Measurements from ENCODE around the gene RPS10. TPM values are rescaled to one million over a fixed set of nuclear protein-coding genes. Genes with fewer than 3 reads are reported as not detected.

RPS10 gene
- total RNA-seq, 1 experiment from 2014 or later = 1,497 TPM

DNA sequence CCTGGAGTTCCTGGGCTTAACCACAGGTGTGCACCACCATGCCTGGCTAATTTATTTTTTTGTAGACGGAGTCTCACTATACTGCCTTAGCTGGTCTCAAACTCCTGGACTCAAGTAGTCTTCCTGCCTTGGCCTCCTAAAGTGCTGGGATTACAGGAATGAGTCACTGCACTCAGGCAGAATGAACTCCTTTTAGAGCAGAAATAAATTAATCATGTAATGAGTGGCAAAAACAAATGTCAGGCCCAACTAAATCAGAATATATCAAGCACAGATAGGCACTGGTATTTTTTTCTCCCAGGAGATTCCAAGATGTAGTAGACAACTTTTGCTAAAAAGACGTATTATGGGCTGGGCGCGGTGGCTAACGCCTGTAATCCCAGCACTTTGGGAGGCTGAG, 2.6 kb downstream of the RPS10 start:
- no peaks in the 10 kb centered on the region for H3K9me3 ChIP-seq (ENCODE audit: low read depth, low read length, poor library complexity, severe bottlenecking)
- intact Hi-C loops (cut with micrococcal nuclease; ENCODE audit: unreplicated experiment) = no loop called here
- no peak overlapping the region for H3K4me3 ChIP-seq (ENCODE audit: low read depth, low read length, poor library complexity, severe bottlenecking)
- H3K27me3 ChIP-seq (replicated peaks; ENCODE audit: insufficient read depth, low read depth, low read length, poor library complexity) = no peaks in the 10 kb centered on the region
- DNase-seq (ENCODE audit: low spot score) = peak; percentile 24
- ChIA-PET CTCF (interaction anchor here (1.0 kb wide), 1 partner anchor 32 kb away, joined by 3 read pairs; no protein-coding TSS in a partner anchor), POLR2A (ENCODE audit: low non-redundant PET) (no interaction called here)
- H3K27ac ChIP-seq (ENCODE audit: low read depth, low read length, poor library complexity, severe bottlenecking) = peak overlapping the region; percentile 20
- H3K4me1 ChIP-seq (ENCODE audit: insufficient read depth, low read length, poor library complexity, severe bottlenecking) = peaks cover 19% of the 10 kb centered on the region
- BruUV-seq (replicated peaks) = no TSS peak
- peaks cover 68% of the 10 kb centered on the region for H3K36me3 ChIP-seq (ENCODE audit: insufficient read depth, low read length, poor library complexity, severe bottlenecking)
- TF ChIP-seq, protein P1, sequence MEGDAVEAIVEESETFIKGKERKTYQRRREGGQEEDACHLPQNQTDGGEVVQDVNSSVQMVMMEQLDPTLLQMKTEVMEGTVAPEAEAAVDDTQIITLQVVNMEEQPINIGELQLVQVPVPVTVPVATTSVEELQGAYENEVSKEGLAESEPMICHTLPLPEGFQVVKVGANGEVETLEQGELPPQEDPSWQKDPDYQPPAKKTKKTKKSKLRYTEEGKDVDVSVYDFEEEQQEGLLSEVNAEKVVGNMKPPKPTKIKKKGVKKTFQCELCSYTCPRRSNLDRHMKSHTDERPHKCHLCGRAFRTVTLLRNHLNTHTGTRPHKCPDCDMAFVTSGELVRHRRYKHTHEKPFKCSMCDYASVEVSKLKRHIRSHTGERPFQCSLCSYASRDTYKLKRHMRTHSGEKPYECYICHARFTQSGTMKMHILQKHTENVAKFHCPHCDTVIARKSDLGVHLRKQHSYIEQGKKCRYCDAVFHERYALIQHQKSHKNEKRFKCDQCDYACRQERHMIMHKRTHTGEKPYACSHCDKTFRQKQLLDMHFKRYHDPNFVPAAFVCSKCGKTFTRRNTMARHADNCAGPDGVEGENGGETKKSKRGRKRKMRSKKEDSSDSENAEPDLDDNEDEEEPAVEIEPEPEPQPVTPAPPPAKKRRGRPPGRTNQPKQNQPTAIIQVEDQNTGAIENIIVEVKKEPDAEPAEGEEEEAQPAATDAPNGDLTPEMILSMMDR (conservative IDR thresholded peaks at IDR 0.05; ENCODE audit: low read depth, low read length) = no peak
- TF ChIP-seq EZH2 (IDR thresholded peaks at IDR 0.05; ENCODE audit: borderline replicate concordance, low read depth, low read length, poor library complexity, severe bottlenecking) = no peak

GRCh38 chr6:34418367-34418766, 7.5 kb downstream of the RPS10 start:
- intact Hi-C loops (cut with micrococcal nuclease; ENCODE audit: unreplicated experiment) = loop anchor here (5.0 kb wide), 1 partner anchor 256 kb away; no protein-coding TSS in a partner anchor

GRCh38 chr6:34416877-34417371, 8.9 kb downstream of the RPS10 start:
- CTCF ChIA-PET = interaction anchor here (3.2 kb wide), 1 partner anchor 168 kb away, joined by 34 read pairs; the partner anchor contains the start of gene SMIM29
- TF ChIP-seq, protein P1 (conservative IDR thresholded peaks at IDR 0.05; ENCODE audit: low read depth, low read length) = no peak
- TF ChIP-seq EZH2 (IDR thresholded peaks at IDR 0.05; ENCODE audit: borderline replicate concordance, low read depth, low read length, poor library complexity, severe bottlenecking) = no peak
- no peaks in the 10 kb centered on the region for H3K27me3 ChIP-seq (replicated peaks; ENCODE audit: insufficient read depth, low read depth, low read length, poor library complexity)

More at GRCh38 chr6:34418367-34418766, 7.5 kb downstream of the RPS10 start:
- Histone ChIP-seq H3K27ac (ENCODE audit: low read depth, low read length, poor library complexity, severe bottlenecking) (no peak overlapping the region), H3K27me3 (replicated peaks; ENCODE audit: insufficient read depth, low read depth, low read length, poor library complexity) (no peaks in the 10 kb centered on the region), H3K4me1 (ENCODE audit: insufficient read depth, low read length, poor library complexity, severe bottlenecking) (peaks cover 6% of the 10 kb centered on the region), H3K4me3 (ENCODE audit: low read depth, low read length, poor library complexity, severe bottlenecking) (no peak overlapping the region), H3K9me3 (ENCODE audit: low read depth, low read length, poor library complexity, severe bottlenecking) (no peaks in the 10 kb centered on the region), H3K36me3 (ENCODE audit: insufficient read depth, low read length, poor library complexity, severe bottlenecking) (peaks cover 83% of the 10 kb centered on the region)
- BruUV-seq (replicated peaks) = no TSS peak
- CTCF ChIA-PET = no interaction called here
- POLR2A ChIA-PET (ENCODE audit: low non-redundant PET) = no interaction called here
- TF ChIP-seq, protein P1 (conservative IDR thresholded peaks at IDR 0.05; ENCODE audit: low read depth, low read length) = no peak
- no peak for TF ChIP-seq EZH2 (IDR thresholded peaks at IDR 0.05; ENCODE audit: borderline replicate concordance, low read depth, low read length, poor library complexity, severe bottlenecking)
- DNase-seq (ENCODE audit: low spot score) = no peak

More at GRCh38 chr6:34416877-34417371, 8.9 kb downstream of the RPS10 start:
- POLR2A ChIA-PET (ENCODE audit: low non-redundant PET) = interaction anchor here (0.6 kb wide), 2 partner anchors 9 to 216 kb away, joined by 11 to 13 read pairs; no protein-coding TSS in a partner anchor
- Histone ChIP-seq H3K27ac (ENCODE audit: low read depth, low read length, poor library complexity, severe bottlenecking) (no peak overlapping the region), H3K36me3 (ENCODE audit: insufficient read depth, low read length, poor library complexity, severe bottlenecking) (peaks cover 69% of the 10 kb centered on the region), H3K4me3 (ENCODE audit: low read depth, low read length, poor library complexity, severe bottlenecking) (no peak overlapping the region), H3K9me3 (ENCODE audit: low read depth, low read length, poor library complexity, severe bottlenecking) (no peaks in the 10 kb centered on the region), H3K4me1 (ENCODE audit: insufficient read depth, low read length, poor library complexity, severe bottlenecking) (no peaks in the 10 kb centered on the region)
- no TSS peak for BruUV-seq (replicated peaks)
- no peak for DNase-seq (ENCODE audit: low spot score)
- intact Hi-C loops (cut with micrococcal nuclease; ENCODE audit: unreplicated experiment) = loop anchor here (5.0 kb wide), 1 partner anchor 255 kb away; no protein-coding TSS in a partner anchor

Data from A673 (cell line).